T-helper 1 cell treated with Interleukin-12 subunit alpha and Interleukin-12 subunit beta and Interleukin-4 antibody, amounts not matched to agents 30 μg/mL and 1 μg/mL, for 36 hours (primary cell): ENCODE results near the gene ASF1B.

Source experiments
- H3K27ac Mint-ChIP-seq: one replicate; pipeline ENCODE4 v1.8.0; 2021; ENCODE audit warnings: mild to moderate bottlenecking, mixed read lengths
- H3K27me3 Mint-ChIP-seq: one replicate; pipeline ENCODE4 v1.8.0; 2021; ENCODE audit warnings: low read depth, mixed read lengths
- H3K36me3 Mint-ChIP-seq: one replicate; pipeline ENCODE4 v1.8.0; 2021; ENCODE audit warnings: low read depth, mixed read lengths
- H3K4me1 Mint-ChIP-seq: one replicate; pipeline ENCODE4 v1.8.0; 2021; ENCODE audit warnings: low read depth, mixed read lengths
- H3K4me3 Mint-ChIP-seq: one replicate; pipeline ENCODE4 v1.8.0; 2021; ENCODE audit warnings: mild to moderate bottlenecking, moderate library complexity, mixed read lengths
- H3K9me3 Mint-ChIP-seq: one replicate; pipeline ENCODE4 v1.8.0; 2021; ENCODE audit warnings: mixed read lengths

ASF1B gene

GRCh38 chr19:14113762-14114414 lies 22.5 kb downstream of the ASF1B start:
- no peak overlapping the region for H3K4me3 Mint-ChIP-seq
- no peaks in the 10 kb centered on the region for H3K36me3 Mint-ChIP-seq
- H3K4me1 Mint-ChIP-seq = peaks cover 26% of the 10 kb centered on the region
- no peak overlapping the region for H3K27ac Mint-ChIP-seq
- no peaks in the 10 kb centered on the region for H3K27me3 Mint-ChIP-seq
- no peaks in the 10 kb centered on the region for H3K9me3 Mint-ChIP-seq

- Mint-ChIP-seq H3K27me3 (no peaks in the 10 kb centered on the region), H3K4me3 (no peak overlapping the region), H3K27ac (no peak overlapping the region), H3K9me3 (no peaks in the 10 kb centered on the region), H3K36me3 (no peaks in the 10 kb centered on the region), H3K4me1 (peaks cover 20% of the 10 kb centered on the region)
Observed at GRCh38 chr19:14112809-14113385, 23.5 kb downstream of the ASF1B start.

- no peaks in the 10 kb centered on the region for H3K27me3 Mint-ChIP-seq
- peaks cover 20% of the 10 kb centered on the region for H3K4me1 Mint-ChIP-seq
- H3K4me3 Mint-ChIP-seq = no peak overlapping the region
- H3K27ac Mint-ChIP-seq = no peak overlapping the region
- no peaks in the 10 kb centered on the region for H3K9me3 Mint-ChIP-seq
- peaks cover 2% of the 10 kb centered on the region for H3K36me3 Mint-ChIP-seq
Observed at GRCh38 chr19:14112051-14112808, 24.2 kb downstream of the ASF1B start.

GRCh38 chr19:14111486-14111885 lies 24.9 kb downstream of the ASF1B start:
- Mint-ChIP-seq H3K4me1 (peaks cover 15% of the 10 kb centered on the region), H3K36me3 (peaks cover 3% of the 10 kb centered on the region), H3K27me3 (no peaks in the 10 kb centered on the region), H3K9me3 (no peaks in the 10 kb centered on the region), H3K27ac (no peak overlapping the region), H3K4me3 (no peak overlapping the region)

GRCh38 chr19:14110650-14111049 lies 25.7 kb downstream of the ASF1B start:
- H3K4me3 Mint-ChIP-seq = no peak overlapping the region
- no peak overlapping the region for H3K27ac Mint-ChIP-seq
- no peaks in the 10 kb centered on the region for H3K27me3 Mint-ChIP-seq
- H3K4me1 Mint-ChIP-seq = peaks cover 6% of the 10 kb centered on the region
- peaks cover 3% of the 10 kb centered on the region for H3K36me3 Mint-ChIP-seq
- no peaks in the 10 kb centered on the region for H3K9me3 Mint-ChIP-seq

GRCh38 chr19:14107581-14108461 lies 28.6 kb downstream of the ASF1B start:
- Mint-ChIP-seq H3K4me1 (no peaks in the 10 kb centered on the region), H3K27me3 (no peaks in the 10 kb centered on the region), H3K27ac (no peak overlapping the region), H3K9me3 (no peaks in the 10 kb centered on the region), H3K4me3 (no peak overlapping the region), H3K36me3 (peaks cover 6% of the 10 kb centered on the region)

GRCh38 chr19:14106840-14107239 lies 29.5 kb downstream of the ASF1B start:
- H3K27me3 Mint-ChIP-seq = no peaks in the 10 kb centered on the region
- no peak overlapping the region for H3K27ac Mint-ChIP-seq
- no peaks in the 10 kb centered on the region for H3K4me1 Mint-ChIP-seq

GRCh38 chr19:14105680-14106079 lies 30.7 kb downstream of the ASF1B start:
- Mint-ChIP-seq H3K27me3 (no peaks in the 10 kb centered on the region), H3K27ac (no peak overlapping the region), H3K36me3 (peaks cover 10% of the 10 kb centered on the region), H3K4me3 (no peak overlapping the region), H3K4me1 (no peaks in the 10 kb centered on the region), H3K9me3 (no peaks in the 10 kb centered on the region)

More at GRCh38 chr19:14106840-14107239, 29.5 kb downstream of the ASF1B start:
- Mint-ChIP-seq H3K4me3 (no peak overlapping the region), H3K9me3 (no peaks in the 10 kb centered on the region), H3K36me3 (peaks cover 6% of the 10 kb centered on the region)

- Mint-ChIP-seq H3K27ac (no peak overlapping the region), H3K4me3 (no peak overlapping the region), H3K4me1 (no peaks in the 10 kb centered on the region), H3K27me3 (no peaks in the 10 kb centered on the region), H3K36me3 (peaks cover 10% of the 10 kb centered on the region), H3K9me3 (no peaks in the 10 kb centered on the region)
Observed at GRCh38 chr19:14103310-14103709, 33.1 kb downstream of the ASF1B start.

- Mint-ChIP-seq H3K4me3 (no peak overlapping the region), H3K9me3 (no peaks in the 10 kb centered on the region), H3K27ac (no peak overlapping the region), H3K36me3 (peaks cover 10% of the 10 kb centered on the region), H3K27me3 (no peaks in the 10 kb centered on the region), H3K4me1 (no peaks in the 10 kb centered on the region)
Observed at GRCh38 chr19:14102756-14103155, 33.6 kb downstream of the ASF1B start.

- Mint-ChIP-seq H3K9me3 (no peaks in the 10 kb centered on the region), H3K36me3 (peaks cover 10% of the 10 kb centered on the region), H3K4me3 (no peak overlapping the region), H3K27me3 (no peaks in the 10 kb centered on the region), H3K4me1 (no peaks in the 10 kb centered on the region), H3K27ac (no peak overlapping the region)
Observed at GRCh38 chr19:14102102-14102696, 34.2 kb downstream of the ASF1B start.

GRCh38 chr19:14101003-14101545 lies 35.3 kb downstream of the ASF1B start:
- no peaks in the 10 kb centered on the region for H3K9me3 Mint-ChIP-seq
- H3K4me3 Mint-ChIP-seq = no peak overlapping the region
- H3K27ac Mint-ChIP-seq = no peak overlapping the region
- H3K4me1 Mint-ChIP-seq = no peaks in the 10 kb centered on the region
- H3K27me3 Mint-ChIP-seq = no peaks in the 10 kb centered on the region
- peaks cover 13% of the 10 kb centered on the region for H3K36me3 Mint-ChIP-seq

GRCh38 chr19:14097532-14098151 lies 38.7 kb downstream of the ASF1B start:
- Mint-ChIP-seq H3K4me1 (no peaks in the 10 kb centered on the region), H3K27me3 (no peaks in the 10 kb centered on the region)

More at GRCh38 chr19:14097532-14098151, 38.7 kb downstream of the ASF1B start:
- peaks cover 8% of the 10 kb centered on the region for H3K9me3 Mint-ChIP-seq
- H3K27ac Mint-ChIP-seq = no peak overlapping the region
- H3K36me3 Mint-ChIP-seq = peaks cover 12% of the 10 kb centered on the region
- no peak overlapping the region for H3K4me3 Mint-ChIP-seq
